ENCODE results near the gene IRF7.

- TF ChIP-seq EZH2 (IDR thresholded peaks at IDR 0.05) (no peak), FOXP2 (optimal IDR thresholded peaks at IDR 0.05; ENCODE audit: control extremely low read depth, extremely low read length, insufficient read depth) (no peak)
Measured at GRCh38 chr11:601573-602245, 14.0 kb downstream of the IRF7 start.
